HG02763 (cell line): ENCODE measurements around the gene PTPRG.

Experiments used
- ATAC-seq: cut with Tn5 transposase; IDR thresholded peaks from one replicate; pipeline ENCODE4 v1.9.1; 2021; ENCODE audit warnings: mild to moderate bottlenecking, moderate library complexity; ENCODE audit not compliant: unreplicated experiment

PTPRG gene

GRCh38 chr3:62193586-62194345 is 632.4 kb downstream of the PTPRG start:
- no peak for ATAC-seq

GRCh38 chr3:62197350-62198012 is 636.1 kb downstream of the PTPRG start:
- ATAC-seq, result no peak

- no peak for ATAC-seq
These were observed 637.8 kb downstream of the PTPRG start for GRCh38 chr3:62199126-62199525.

GRCh38 chr3:62201438-62202035 is 640.2 kb downstream of the PTPRG start:
- no peak for ATAC-seq

GRCh38 chr3:62203152-62203551 is 641.8 kb downstream of the PTPRG start:
- no peak for ATAC-seq

GRCh38 chr3:62203561-62203960 is 642.2 kb downstream of the PTPRG start:
- no peak for ATAC-seq

GRCh38 chr3:62207197-62207596 is 645.8 kb downstream of the PTPRG start:
- ATAC-seq, result no peak

- ATAC-seq, result no peak
These were observed 647.0 kb downstream of the PTPRG start for GRCh38 chr3:62208385-62208784.

- ATAC-seq, result no peak
These were observed 647.7 kb downstream of the PTPRG start for GRCh38 chr3:62209101-62209500.

- no peak for ATAC-seq
These were observed 648.6 kb downstream of the PTPRG start for GRCh38 chr3:62210011-62210410.

- no peak for ATAC-seq
These were observed 650.5 kb downstream of the PTPRG start for GRCh38 chr3:62211675-62212429.

- ATAC-seq, result no peak
These were observed 653.5 kb downstream of the PTPRG start for GRCh38 chr3:62214850-62215249.

GRCh38 chr3:62220616-62221015 is 659.2 kb downstream of the PTPRG start:
- ATAC-seq, result no peak

GRCh38 chr3:62225051-62225450 is 663.7 kb downstream of the PTPRG start:
- no peak for ATAC-seq

- ATAC-seq, result no peak
These were observed 665.4 kb downstream of the PTPRG start for GRCh38 chr3:62226601-62227339.

- no peak for ATAC-seq
These were observed 667.1 kb downstream of the PTPRG start for GRCh38 chr3:62228467-62228866.

GRCh38 chr3:62229211-62229610 is 667.8 kb downstream of the PTPRG start:
- no peak for ATAC-seq

GRCh38 chr3:62229908-62230307 is 668.5 kb downstream of the PTPRG start:
- ATAC-seq, result no peak

GRCh38 chr3:62233065-62233464 is 671.7 kb downstream of the PTPRG start:
- no peak for ATAC-seq

- no peak for ATAC-seq
These were observed 674.6 kb downstream of the PTPRG start for GRCh38 chr3:62236016-62236415.
